HepG2 (cell line): ENCODE measurements around the gene BLOC1S1. TPM values are rescaled to one million over a fixed set of nuclear protein-coding genes. Genes with fewer than 3 reads are reported as not detected.

ENCODE experiments used
- ARNTL ChIP-seq: sonication (generic); formaldehyde crosslinking; IDR thresholded peaks from 2 replicates; pipeline ENCODE4 v1.4.0; 2020; ENCODE audit warnings: mild to moderate bottlenecking, missing genetic modification reagents
- FOXA1 ChIP-seq, 2 experiments: fragments of 450-650 bp in 1 of 2; sonication (generic) in 1 of 2; formaldehyde crosslinking in 1 of 2; IDR thresholded peaks; 2 replicates each; pipeline versions ENCODE4 v1.4.0 to v1.6.1; 2016 to 2020; ENCODE audit warnings: missing genetic modification reagents in 1 of 2
- NR2F1 ChIP-seq, 2 experiments: fragments of 450-650 bp in 1 of 2; formaldehyde crosslinking in 1 of 2; IDR thresholded peaks; 2 replicates each; pipeline versions ENCODE4 v1.5.0 to v1.6.1; 2016 to 2020; ENCODE audit warnings: mild to moderate bottlenecking in 1 of 2, missing compliant biosample characterization in 1 of 2, missing genetic modification reagents in 1 of 2, moderate library complexity in 1 of 2
- SIX4 ChIP-seq: sonication (generic); formaldehyde crosslinking; IDR thresholded peaks from 2 replicates; pipeline ENCODE4 v1.4.0; 2020; ENCODE audit warnings: missing genetic modification reagents
- SKI ChIP-seq: fragments of 450-650 bp; IDR thresholded peaks from one replicate; pipeline ENCODE4 v1.6.1; 2018; ENCODE audit warnings: mild to moderate bottlenecking; ENCODE audit not compliant: partially characterized antibody
- SP1 ChIP-seq, 2 experiments: fragments of 450-650 bp in 1 of 2; sonication (generic) in 1 of 2; formaldehyde crosslinking in 1 of 2; IDR thresholded peaks; 2 replicates each; pipeline versions ENCODE4 v1.4.0 to v1.6.1; 2016 to 2020; ENCODE audit warnings: missing genetic modification reagents in 1 of 2
- SP140L ChIP-seq: sonication (generic); formaldehyde crosslinking; IDR thresholded peaks from 2 replicates; pipeline ENCODE4 v1.4.0; 2020; ENCODE audit warnings: missing genetic modification reagents, borderline replicate concordance
- TEAD2 ChIP-seq: sonication (generic); formaldehyde crosslinking; IDR thresholded peaks from 2 replicates; pipeline ENCODE4 v1.9.0; 2021; ENCODE audit warnings: missing genetic modification reagents
- ZNF382 ChIP-seq: sonication (generic); formaldehyde crosslinking; IDR thresholded peaks from 2 replicates; pipeline ENCODE4 v1.5.0; 2020; ENCODE audit warnings: missing genetic modification reagents, mild to moderate bottlenecking, borderline replicate concordance
- ZNF598 ChIP-seq: sonication (generic); formaldehyde crosslinking; IDR thresholded peaks from 2 replicates; pipeline ENCODE4 v1.5.1; 2020; ENCODE audit warnings: mild to moderate bottlenecking, missing genetic modification reagents, borderline replicate concordance
- ZNF75D ChIP-seq: sonication (generic); formaldehyde crosslinking; IDR thresholded peaks from 2 replicates; pipeline ENCODE4 v1.8.1; 2023; ENCODE audit warnings: missing genetic modification reagents, mild to moderate bottlenecking, borderline replicate concordance
- polyA plus RNA-seq, 8 experiments: library from polyadenylated mRNA; depleted of rRNA in 3 of 8; stranded (reverse) in 7 of 8; unstranded in 1 of 8; fragments of >200 nt; fragmentation: Illumina TruSeq in 4 of 8; extraction: Trizol in 4 of 8; gene quantifications; 2 replicates each; pipeline versions ENCODE4 v1.2.1 to v1.2.3, GENCODE V29; 2011 to 2016; ENCODE audit warnings: low read depth in 4 of 8, missing spikeins in 1 of 8, mixed read lengths in 1 of 8; ENCODE audit not compliant: insufficient read depth in 1 of 8
- total RNA-seq, 5 experiments: library from RNA; depleted of rRNA; stranded (reverse); fragments of >200 nt; fragmentation: Illumina TruSeq; extraction: Trizol; gene quantifications; 2 replicates each; pipeline ENCODE4 v1.2.3, GENCODE V29; 2016; ENCODE audit warnings: low read depth in 1 of 5
- TF ChIP-seq, protein P1 (sequence below): sonication (generic); formaldehyde crosslinking; IDR thresholded peaks from 2 replicates; pipeline ENCODE4 v1.4.0; 2020; ENCODE audit warnings: mild to moderate bottlenecking, missing genetic modification reagents
- TF ChIP-seq, protein P2 (sequence below): sonication (generic); formaldehyde crosslinking; IDR thresholded peaks from 2 replicates; pipeline ENCODE4 v1.4.0; 2020; ENCODE audit warnings: mild to moderate bottlenecking, missing genetic modification reagents
- TF ChIP-seq, protein P3 (sequence below): sonication (generic); formaldehyde crosslinking; IDR thresholded peaks from 2 replicates; pipeline ENCODE4 v1.4.0; 2020; ENCODE audit warnings: missing genetic modification reagents
- TF ChIP-seq, protein P4 (sequence below): sonication (generic); formaldehyde crosslinking; IDR thresholded peaks from 2 replicates; pipeline ENCODE4 v1.5.0; 2020; ENCODE audit warnings: missing genetic modification reagents
- TF ChIP-seq, protein P5 (sequence below): sonication (generic); formaldehyde crosslinking; IDR thresholded peaks from 2 replicates; pipeline ENCODE4 v1.9.0; 2021; ENCODE audit warnings: missing genetic modification reagents, borderline replicate concordance
- TF ChIP-seq, protein P6 (sequence below): fragments of 450-650 bp; IDR thresholded peaks from 2 replicates; pipeline ENCODE4 v1.6.1; 2017

The BLOC1S1 gene
- total and polyA plus RNA-seq, 2 of the 13 experiments (the other 11 are each of a cell fraction or from before 2014, with no cell fraction given), result 55.1 to 95.3 TPM

DNA sequence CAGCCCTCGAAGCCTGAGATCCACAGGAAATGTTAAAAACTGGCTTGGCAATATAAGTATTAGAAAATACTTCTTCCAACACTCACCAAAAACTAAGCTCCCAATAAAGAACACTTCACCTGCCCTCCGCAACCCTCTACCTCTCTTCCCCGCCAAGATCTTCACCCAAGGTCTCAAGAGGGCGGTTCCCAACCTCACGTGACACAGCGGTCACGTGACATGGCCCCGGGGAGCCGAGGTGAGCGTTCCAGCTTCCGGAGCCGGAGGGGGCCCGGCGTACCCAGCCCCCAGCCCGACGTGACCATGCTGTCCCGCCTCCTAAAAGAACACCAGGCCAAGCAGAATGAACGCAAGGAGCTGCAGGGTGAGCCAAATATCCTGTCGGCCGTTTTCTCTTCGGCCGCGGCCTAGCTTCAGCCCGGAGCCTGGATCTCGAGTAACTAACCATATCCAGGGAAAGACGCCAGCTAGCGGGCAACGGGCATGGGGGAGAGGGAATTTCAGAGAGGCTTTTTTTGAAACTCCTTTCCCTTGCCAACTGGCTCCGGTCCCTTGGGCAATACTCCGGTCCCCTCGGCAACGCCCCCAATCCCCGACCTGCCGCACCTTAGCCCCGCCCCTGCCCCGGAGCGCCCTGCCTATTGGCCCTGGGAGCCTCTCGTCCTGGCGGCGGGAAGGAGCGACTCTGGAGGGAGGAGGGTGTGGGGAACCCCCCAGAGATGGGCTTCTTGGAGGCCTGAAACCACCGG is at the start of gene BLOC1S1 (continued):
- TF ChIP-seq, protein P1, sequence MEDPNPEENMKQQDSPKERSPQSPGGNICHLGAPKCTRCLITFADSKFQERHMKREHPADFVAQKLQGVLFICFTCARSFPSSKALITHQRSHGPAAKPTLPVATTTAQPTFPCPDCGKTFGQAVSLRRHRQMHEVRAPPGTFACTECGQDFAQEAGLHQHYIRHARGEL (CRISPR knock-in tag), result no peak
- TF ChIP-seq SIX4 (CRISPR knock-in tag) (no peak), ARNTL (CRISPR knock-in tag) (peak; percentile 82), TEAD2 (CRISPR knock-in tag) (no peak), SP1 (IDR thresholded peaks at IDR 0.05) (no peak), SP1 (CRISPR knock-in tag; IDR thresholded peaks at IDR 0.05) (peak; percentile 95), FOXA1 (IDR thresholded peaks at IDR 0.05) (no peak), FOXA1 (CRISPR knock-in tag; IDR thresholded peaks at IDR 0.05) (no peak; the same call in 1 of the 2 replicates), NR2F1 (CRISPR knock-in tag; IDR thresholded peaks at IDR 0.05) (peak in 1 of 2 experiments; percentile 60; a peak in 2 of 4 replicates), SKI (peak; percentile 32), ZNF598 (CRISPR knock-in tag) (no peak), ZNF75D (no peak), SP140L (CRISPR knock-in tag) (no peak; the same call in 1 of the 2 replicates), ZNF382 (CRISPR knock-in tag) (no peak)
- TF ChIP-seq, protein P2, sequence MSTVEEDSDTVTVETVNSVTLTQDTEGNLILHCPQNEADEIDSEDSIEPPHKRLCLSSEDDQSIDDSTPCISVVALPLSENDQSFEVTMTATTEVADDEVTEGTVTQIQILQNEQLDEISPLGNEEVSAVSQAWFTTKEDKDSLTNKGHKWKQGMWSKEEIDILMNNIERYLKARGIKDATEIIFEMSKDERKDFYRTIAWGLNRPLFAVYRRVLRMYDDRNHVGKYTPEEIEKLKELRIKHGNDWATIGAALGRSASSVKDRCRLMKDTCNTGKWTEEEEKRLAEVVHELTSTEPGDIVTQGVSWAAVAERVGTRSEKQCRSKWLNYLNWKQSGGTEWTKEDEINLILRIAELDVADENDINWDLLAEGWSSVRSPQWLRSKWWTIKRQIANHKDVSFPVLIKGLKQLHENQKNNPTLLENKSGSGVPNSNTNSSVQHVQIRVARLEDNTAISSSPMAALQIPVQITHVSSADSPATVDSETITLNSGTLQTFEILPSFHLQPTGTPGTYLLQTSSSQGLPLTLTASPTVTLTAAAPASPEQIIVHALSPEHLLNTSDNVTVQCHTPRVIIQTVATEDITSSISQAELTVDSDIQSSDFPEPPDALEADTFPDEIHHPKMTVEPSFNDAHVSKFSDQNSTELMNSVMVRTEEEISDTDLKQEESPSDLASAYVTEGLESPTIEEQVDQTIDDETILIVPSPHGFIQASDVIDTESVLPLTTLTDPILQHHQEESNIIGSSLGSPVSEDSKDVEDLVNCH (CRISPR knock-in tag), result no peak
- TF ChIP-seq, protein P3, sequence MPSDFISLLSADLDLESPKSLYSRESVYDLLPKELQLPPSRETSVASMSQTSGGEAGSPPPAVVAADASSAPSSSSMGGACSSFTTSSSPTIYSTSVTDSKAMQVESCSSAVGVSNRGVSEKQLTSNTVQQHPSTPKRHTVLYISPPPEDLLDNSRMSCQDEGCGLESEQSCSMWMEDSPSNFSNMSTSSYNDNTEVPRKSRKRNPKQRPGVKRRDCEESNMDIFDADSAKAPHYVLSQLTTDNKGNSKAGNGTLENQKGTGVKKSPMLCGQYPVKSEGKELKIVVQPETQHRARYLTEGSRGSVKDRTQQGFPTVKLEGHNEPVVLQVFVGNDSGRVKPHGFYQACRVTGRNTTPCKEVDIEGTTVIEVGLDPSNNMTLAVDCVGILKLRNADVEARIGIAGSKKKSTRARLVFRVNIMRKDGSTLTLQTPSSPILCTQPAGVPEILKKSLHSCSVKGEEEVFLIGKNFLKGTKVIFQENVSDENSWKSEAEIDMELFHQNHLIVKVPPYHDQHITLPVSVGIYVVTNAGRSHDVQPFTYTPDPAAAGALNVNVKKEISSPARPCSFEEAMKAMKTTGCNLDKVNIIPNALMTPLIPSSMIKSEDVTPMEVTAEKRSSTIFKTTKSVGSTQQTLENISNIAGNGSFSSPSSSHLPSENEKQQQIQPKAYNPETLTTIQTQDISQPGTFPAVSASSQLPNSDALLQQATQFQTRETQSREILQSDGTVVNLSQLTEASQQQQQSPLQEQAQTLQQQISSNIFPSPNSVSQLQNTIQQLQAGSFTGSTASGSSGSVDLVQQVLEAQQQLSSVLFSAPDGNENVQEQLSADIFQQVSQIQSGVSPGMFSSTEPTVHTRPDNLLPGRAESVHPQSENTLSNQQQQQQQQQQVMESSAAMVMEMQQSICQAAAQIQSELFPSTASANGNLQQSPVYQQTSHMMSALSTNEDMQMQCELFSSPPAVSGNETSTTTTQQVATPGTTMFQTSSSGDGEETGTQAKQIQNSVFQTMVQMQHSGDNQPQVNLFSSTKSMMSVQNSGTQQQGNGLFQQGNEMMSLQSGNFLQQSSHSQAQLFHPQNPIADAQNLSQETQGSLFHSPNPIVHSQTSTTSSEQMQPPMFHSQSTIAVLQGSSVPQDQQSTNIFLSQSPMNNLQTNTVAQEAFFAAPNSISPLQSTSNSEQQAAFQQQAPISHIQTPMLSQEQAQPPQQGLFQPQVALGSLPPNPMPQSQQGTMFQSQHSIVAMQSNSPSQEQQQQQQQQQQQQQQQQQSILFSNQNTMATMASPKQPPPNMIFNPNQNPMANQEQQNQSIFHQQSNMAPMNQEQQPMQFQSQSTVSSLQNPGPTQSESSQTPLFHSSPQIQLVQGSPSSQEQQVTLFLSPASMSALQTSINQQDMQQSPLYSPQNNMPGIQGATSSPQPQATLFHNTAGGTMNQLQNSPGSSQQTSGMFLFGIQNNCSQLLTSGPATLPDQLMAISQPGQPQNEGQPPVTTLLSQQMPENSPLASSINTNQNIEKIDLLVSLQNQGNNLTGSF (CRISPR knock-in tag), result no peak
- TF ChIP-seq, protein P4, sequence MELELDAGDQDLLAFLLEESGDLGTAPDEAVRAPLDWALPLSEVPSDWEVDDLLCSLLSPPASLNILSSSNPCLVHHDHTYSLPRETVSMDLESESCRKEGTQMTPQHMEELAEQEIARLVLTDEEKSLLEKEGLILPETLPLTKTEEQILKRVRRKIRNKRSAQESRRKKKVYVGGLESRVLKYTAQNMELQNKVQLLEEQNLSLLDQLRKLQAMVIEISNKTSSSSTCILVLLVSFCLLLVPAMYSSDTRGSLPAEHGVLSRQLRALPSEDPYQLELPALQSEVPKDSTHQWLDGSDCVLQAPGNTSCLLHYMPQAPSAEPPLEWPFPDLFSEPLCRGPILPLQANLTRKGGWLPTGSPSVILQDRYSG (CRISPR knock-in tag), result no peak
- TF ChIP-seq, protein P5, sequence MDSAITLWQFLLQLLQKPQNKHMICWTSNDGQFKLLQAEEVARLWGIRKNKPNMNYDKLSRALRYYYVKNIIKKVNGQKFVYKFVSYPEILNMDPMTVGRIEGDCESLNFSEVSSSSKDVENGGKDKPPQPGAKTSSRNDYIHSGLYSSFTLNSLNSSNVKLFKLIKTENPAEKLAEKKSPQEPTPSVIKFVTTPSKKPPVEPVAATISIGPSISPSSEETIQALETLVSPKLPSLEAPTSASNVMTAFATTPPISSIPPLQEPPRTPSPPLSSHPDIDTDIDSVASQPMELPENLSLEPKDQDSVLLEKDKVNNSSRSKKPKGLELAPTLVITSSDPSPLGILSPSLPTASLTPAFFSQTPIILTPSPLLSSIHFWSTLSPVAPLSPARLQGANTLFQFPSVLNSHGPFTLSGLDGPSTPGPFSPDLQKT (CRISPR knock-in tag), result no peak
- TF ChIP-seq, protein P6, sequence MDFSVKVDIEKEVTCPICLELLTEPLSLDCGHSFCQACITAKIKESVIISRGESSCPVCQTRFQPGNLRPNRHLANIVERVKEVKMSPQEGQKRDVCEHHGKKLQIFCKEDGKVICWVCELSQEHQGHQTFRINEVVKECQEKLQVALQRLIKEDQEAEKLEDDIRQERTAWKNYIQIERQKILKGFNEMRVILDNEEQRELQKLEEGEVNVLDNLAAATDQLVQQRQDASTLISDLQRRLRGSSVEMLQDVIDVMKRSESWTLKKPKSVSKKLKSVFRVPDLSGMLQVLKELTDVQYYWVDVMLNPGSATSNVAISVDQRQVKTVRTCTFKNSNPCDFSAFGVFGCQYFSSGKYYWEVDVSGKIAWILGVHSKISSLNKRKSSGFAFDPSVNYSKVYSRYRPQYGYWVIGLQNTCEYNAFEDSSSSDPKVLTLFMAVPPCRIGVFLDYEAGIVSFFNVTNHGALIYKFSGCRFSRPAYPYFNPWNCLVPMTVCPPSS, result no peak
